Tongue (tissue), 2 donors: ENCODE data around the gene FOXC2. TPM values are rescaled to one million over a fixed set of nuclear protein-coding genes. Genes with fewer than 3 reads are reported as not detected.

Experiments used
- DNase-seq: peaks from one replicate; pipeline ENCODE4 v3.0.0-alpha.2; 2015
- total RNA-seq: library from RNA; depleted of rRNA; stranded (reverse); fragments of >200 nt; gene quantifications from one replicate; pipeline ENCODE4 v1.2.3, GENCODE V29; 2014

FOXC2 gene
- 1.0 TPM for total RNA-seq

- peak; percentile 97 for DNase-seq
These were observed at the start of gene FOXC2 for GRCh38 chr16:86566601-86566965. Gene FOXC2, plus strand, starts transcription at chr16:86566829. Its CDS starts 507 bp downstream, at chr16:86567336.

- no peak for DNase-seq
These were observed 49.6 kb upstream of the FOXC2 start for GRCh38 chr16:86517033-86517432.

GRCh38 chr16:86517652-86518258 is 48.9 kb upstream of the FOXC2 start:
- DNase-seq = peak; percentile 85

- no peak for DNase-seq
These were observed 47.5 kb upstream of the FOXC2 start for GRCh38 chr16:86519007-86519648.

- peak; percentile 77 for DNase-seq
These were observed 46.8 kb upstream of the FOXC2 start for GRCh38 chr16:86519649-86520316.

- DNase-seq = no peak
These were observed 46.1 kb upstream of the FOXC2 start for GRCh38 chr16:86520317-86521210.

- no peak for DNase-seq
These were observed 45.1 kb upstream of the FOXC2 start for GRCh38 chr16:86521236-86522197.

- DNase-seq = peak; percentile 67
These were observed 44.0 kb upstream of the FOXC2 start for GRCh38 chr16:86522634-86523033.

GRCh38 chr16:86523166-86523740 is 43.4 kb upstream of the FOXC2 start:
- DNase-seq = no peak

GRCh38 chr16:86524029-86524428 is 42.6 kb upstream of the FOXC2 start:
- DNase-seq = no peak

GRCh38 chr16:86525696-86526095 is 40.9 kb upstream of the FOXC2 start:
- DNase-seq = no peak

GRCh38 chr16:86527366-86527765 is 39.3 kb upstream of the FOXC2 start:
- DNase-seq = no peak

- no peak for DNase-seq
These were observed 38.3 kb upstream of the FOXC2 start for GRCh38 chr16:86528061-86528929.

GRCh38 chr16:86529160-86529559 is 37.5 kb upstream of the FOXC2 start:
- no peak for DNase-seq

- no peak for DNase-seq
These were observed 36.1 kb upstream of the FOXC2 start for GRCh38 chr16:86530251-86531190.

GRCh38 chr16:86531191-86531545 is 35.5 kb upstream of the FOXC2 start:
- DNase-seq = peak; percentile 76

GRCh38 chr16:86531641-86532525 is 34.7 kb upstream of the FOXC2 start:
- no peak for DNase-seq

- no peak for DNase-seq
These were observed 34.2 kb upstream of the FOXC2 start for GRCh38 chr16:86532526-86532815.
